Panc1 (cell line): ENCODE results near the gene CCR2. TPM values are rescaled to one million over a fixed set of nuclear protein-coding genes. Genes with fewer than 3 reads are reported as not detected.

Experiments
- ATAC-seq: fragments of 200-7000 bp; cut with Tn5 transposase; 2 replicates; pipeline ENCODE4 v1.9.1; 2020; ENCODE audit warnings: mild to moderate bottlenecking, moderate library complexity
- BruUV-seq: library from RNA; stranded (reverse); fragments of 400-500 nt; replicated peaks from 2 replicates; lab custom pipeline; 2021; lab: Mats Ljungman, UMichigan
- CTCF ChIA-PET: fragments of 300-600 bp; sonication (Branson Sonifier 250); formaldehyde crosslinking; loops from one replicate; lab custom pipeline; 2022; ENCODE audit warnings: antibody characterized with exemption; lab: Charles Lee
- POLR2A ChIA-PET: fragments of 300-600 bp; sonication (Branson Sonifier 250); formaldehyde crosslinking; loops from one replicate; lab custom pipeline; 2022; ENCODE audit warnings: antibody characterized with exemption; lab: Charles Lee
- DNase-seq: peaks from one replicate; pipeline ENCODE4 v3.0.0-alpha.2; 2010; ENCODE audit warnings: low read depth, low spot score
- H3K27ac ChIP-seq: 2 replicates; pipeline ENCODE4 v1.5.1; 2011; ENCODE audit warnings: mild to moderate bottlenecking, low read length, inconsistent platforms
- H3K27me3 ChIP-seq: fragments of 200-500 bp; sonication (Bioruptor generic); 2 replicates; pipeline ENCODE4 v1.6.0; 2014; ENCODE audit warnings: low read length, inconsistent platforms; ENCODE audit not compliant: control insufficient read depth, insufficient read depth
- H3K36me3 ChIP-seq: fragments of 200-500 bp; sonication (Bioruptor generic); 2 replicates; pipeline ENCODE4 v1.5.1; 2014; ENCODE audit warnings: inconsistent platforms, mild to moderate bottlenecking, low read length, moderate library complexity; ENCODE audit not compliant: control insufficient read depth, insufficient read depth
- H3K4me1 ChIP-seq: 2 replicates; pipeline ENCODE4 v1.5.1; 2011; ENCODE audit warnings: inconsistent platforms, mild to moderate bottlenecking, low read length, moderate library complexity; ENCODE audit not compliant: control insufficient read depth, insufficient read depth
- H3K4me3 ChIP-seq, 2 experiments: 2 replicates each; pipeline ENCODE4 v1.5.1; 2011 to 2012; ENCODE audit warnings: low read depth in 2 of 2, low read length in 2 of 2, mild to moderate bottlenecking in 2 of 2, inconsistent platforms in 1 of 2, moderate library complexity in 1 of 2
- H3K9me3 ChIP-seq: fragments of 200-500 bp; sonication (Bioruptor generic); 2 replicates; pipeline ENCODE4 v1.5.1; 2014; ENCODE audit warnings: low read depth, mild to moderate bottlenecking, inconsistent platforms, low read length, moderate library complexity; ENCODE audit not compliant: control insufficient read depth, insufficient read depth
- POLR2AphosphoS5 ChIP-seq: IDR thresholded peaks from 2 replicates; pipeline ENCODE4 v1.6.1; 2012; ENCODE audit warnings: mild to moderate bottlenecking, low read depth, low read length, moderate library complexity
- REST ChIP-seq, 2 experiments: IDR thresholded peaks; 2 replicates each; pipeline ENCODE4 v1.6.1; 2011 to 2012; ENCODE audit warnings: low read depth in 2 of 2, control low read depth in 1 of 2, low read length in 1 of 2, mild to moderate bottlenecking in 1 of 2, moderate library complexity in 1 of 2; ENCODE audit not compliant: insufficient read depth in 1 of 2
- SIN3A ChIP-seq: IDR thresholded peaks from 2 replicates; pipeline ENCODE4 v1.6.1; 2012; ENCODE audit warnings: low read depth, mild to moderate bottlenecking, low read length, moderate library complexity, borderline replicate concordance; ENCODE audit not compliant: insufficient read depth
- TCF7L2 ChIP-seq: IDR thresholded peaks from 2 replicates; pipeline ENCODE4 v1.6.1; 2011; ENCODE audit warnings: mild to moderate bottlenecking, low read depth, low read length, inconsistent platforms
- in situ Hi-C: cut with HindIII; loops from 2 replicates; pipeline ENCODE4 v1.10.0; 2016; ENCODE audit warnings: low sequenced_read_pairs, low pct_unique_long_range_greater_than_20kb
- intact Hi-C: fragments of 100-400 bp; cut with micrococcal nuclease; formaldehyde crosslinking; loops from one replicate; pipeline ENCODE4 v1.10.0; 2022; ENCODE audit not compliant: unreplicated experiment
- total RNA-seq: library from RNA; stranded (reverse); gene quantifications from one replicate; pipeline ENCODE4 v1.2.1, GENCODE V29; 2021; ENCODE audit not compliant: unreplicated experiment
- TF ChIP-seq, protein P1 (sequence below): fragments of 450-650 bp; IDR thresholded peaks from 2 replicates; pipeline ENCODE4 v1.5.1; 2017; ENCODE audit warnings: mild to moderate bottlenecking

Gene CCR2
- total RNA-seq, 1 experiment from 2014 or later = not detected

DNA sequence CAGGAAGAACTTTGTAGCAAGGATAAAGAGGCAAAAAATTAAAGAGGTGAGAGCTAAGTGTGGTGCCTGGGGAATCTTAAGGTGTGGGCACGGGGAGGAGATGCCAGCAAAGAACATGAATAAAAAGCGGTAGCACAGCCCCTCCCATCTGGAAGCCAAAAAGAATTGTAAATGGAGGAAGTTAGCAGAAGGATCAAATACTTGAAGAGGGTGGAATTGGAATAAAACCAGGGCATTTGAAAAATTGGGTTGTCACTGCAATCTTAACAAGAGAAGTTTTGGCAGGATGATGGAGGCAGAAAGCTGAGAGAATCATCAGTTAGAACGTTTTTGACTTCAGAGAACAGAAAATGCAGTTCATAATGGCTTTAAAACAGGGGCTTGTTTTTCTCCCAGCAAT is 2.4 kb downstream of the CCR2 start:
- ChIA-PET CTCF (no interaction called here), POLR2A (no interaction called here)
- ATAC-seq = no peak
- H3K4me1 ChIP-seq = no peaks in the 10 kb centered on the region
- H3K36me3 ChIP-seq = no peaks in the 10 kb centered on the region
- H3K9me3 ChIP-seq = no peaks in the 10 kb centered on the region
- no peak overlapping the region for H3K4me3 ChIP-seq
- no peak for TF ChIP-seq SIN3A
- TF ChIP-seq POLR2AphosphoS5 = no peak
- TF ChIP-seq TCF7L2 = no peak
- TF ChIP-seq REST (IDR thresholded peaks at IDR 0.05; ENCODE audit: insufficient read depth in 1 of 2, low read depth in 2 of 2, low read length in 1 of 2) = no peak
- TF ChIP-seq, protein P1, sequence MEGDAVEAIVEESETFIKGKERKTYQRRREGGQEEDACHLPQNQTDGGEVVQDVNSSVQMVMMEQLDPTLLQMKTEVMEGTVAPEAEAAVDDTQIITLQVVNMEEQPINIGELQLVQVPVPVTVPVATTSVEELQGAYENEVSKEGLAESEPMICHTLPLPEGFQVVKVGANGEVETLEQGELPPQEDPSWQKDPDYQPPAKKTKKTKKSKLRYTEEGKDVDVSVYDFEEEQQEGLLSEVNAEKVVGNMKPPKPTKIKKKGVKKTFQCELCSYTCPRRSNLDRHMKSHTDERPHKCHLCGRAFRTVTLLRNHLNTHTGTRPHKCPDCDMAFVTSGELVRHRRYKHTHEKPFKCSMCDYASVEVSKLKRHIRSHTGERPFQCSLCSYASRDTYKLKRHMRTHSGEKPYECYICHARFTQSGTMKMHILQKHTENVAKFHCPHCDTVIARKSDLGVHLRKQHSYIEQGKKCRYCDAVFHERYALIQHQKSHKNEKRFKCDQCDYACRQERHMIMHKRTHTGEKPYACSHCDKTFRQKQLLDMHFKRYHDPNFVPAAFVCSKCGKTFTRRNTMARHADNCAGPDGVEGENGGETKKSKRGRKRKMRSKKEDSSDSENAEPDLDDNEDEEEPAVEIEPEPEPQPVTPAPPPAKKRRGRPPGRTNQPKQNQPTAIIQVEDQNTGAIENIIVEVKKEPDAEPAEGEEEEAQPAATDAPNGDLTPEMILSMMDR = no peak
- in situ Hi-C loops (no loop called here), intact Hi-C loops (no loop called here)
- H3K27ac ChIP-seq = no peak overlapping the region
- no TSS peak for BruUV-seq
- no peak for DNase-seq
- H3K27me3 ChIP-seq = peaks cover 7% of the 10 kb centered on the region

- H3K36me3 ChIP-seq = no peaks in the 10 kb centered on the region
- ChIA-PET POLR2A (no interaction called here), CTCF (no interaction called here)
- no peak overlapping the region for H3K27ac ChIP-seq
- no peak for TF ChIP-seq TCF7L2
- TF ChIP-seq SIN3A = no peak
- TF ChIP-seq, protein P1 = no peak
- TF ChIP-seq REST (IDR thresholded peaks at IDR 0.05; ENCODE audit: insufficient read depth in 1 of 2, low read depth in 2 of 2, low read length in 1 of 2) = no peak
- TF ChIP-seq POLR2AphosphoS5 = no peak
- H3K9me3 ChIP-seq = no peaks in the 10 kb centered on the region
- no peaks in the 10 kb centered on the region; the same call in 1 of the 2 replicates for H3K4me1 ChIP-seq
- in situ Hi-C loops = no loop called here
- peaks cover 7% of the 10 kb centered on the region for H3K27me3 ChIP-seq
- ATAC-seq (no peak), DNase-seq (no peak)
- intact Hi-C loops = no loop called here
- no peak overlapping the region for H3K4me3 ChIP-seq
- no TSS peak for BruUV-seq
Observed at GRCh38 chr3:46356909-46357308, 3.0 kb downstream of the CCR2 start.
